ENCODE data around the gene DNAH8.
"Not testable (repeated sequence)": the region's sequence is repeated elsewhere in the genome, so short reads cannot be mapped to it uniquely, and the experiment has no call there.

The DNAH8 gene

GRCh38 chr6:38910207-38910606 is 195.1 kb downstream of the DNAH8 start:
- no peak for DNase-seq

GRCh38 chr6:38912378-38912777 is 197.3 kb downstream of the DNAH8 start:
- DNase-seq: no peak

- no peak for DNase-seq
Measured at GRCh38 chr6:38915205-38915925, 200.3 kb downstream of the DNAH8 start.

GRCh38 chr6:38921540-38921939 is 206.4 kb downstream of the DNAH8 start:
- not testable (repeated sequence) for DNase-seq

- no peak for DNase-seq
Measured at GRCh38 chr6:38924791-38925509, 209.8 kb downstream of the DNAH8 start.

- DNase-seq: no peak
Measured at GRCh38 chr6:38929560-38929959, 214.4 kb downstream of the DNAH8 start.

GRCh38 chr6:38933426-38933825 is 218.3 kb downstream of the DNAH8 start:
- DNase-seq: peak in 1 of 2 experiments; percentile 14

- peak; percentile 57 to 71 for DNase-seq
Measured at GRCh38 chr6:38935051-38935450, 219.9 kb downstream of the DNAH8 start.

GRCh38 chr6:38937839-38938613 is 222.9 kb downstream of the DNAH8 start:
- DNase-seq: no peak

- DNase-seq: no peak
Measured at GRCh38 chr6:38938741-38939140, 223.6 kb downstream of the DNAH8 start.

GRCh38 chr6:38942442-38942841 is 227.3 kb downstream of the DNAH8 start:
- DNase-seq: no peak

GRCh38 chr6:38942965-38943364 is 227.9 kb downstream of the DNAH8 start:
- DNase-seq: no peak

GRCh38 chr6:38943964-38944363 is 228.9 kb downstream of the DNAH8 start:
- no peak for DNase-seq

- no peak for DNase-seq
Measured at GRCh38 chr6:38944655-38945279, 229.7 kb downstream of the DNAH8 start.

GRCh38 chr6:38955861-38956260 is 240.8 kb downstream of the DNAH8 start:
- peak; percentile 94 to 99 for DNase-seq

- DNase-seq: no peak
Measured at GRCh38 chr6:38957426-38957825, 242.3 kb downstream of the DNAH8 start.

GRCh38 chr6:38959138-38959537 is 244.0 kb downstream of the DNAH8 start:
- no peak for DNase-seq

GRCh38 chr6:38968702-38969149 is 253.6 kb downstream of the DNAH8 start:
- DNase-seq: no peak

GRCh38 chr6:38973178-38974057 is 258.3 kb downstream of the DNAH8 start:
- peak; percentile 39 to 66 for DNase-seq

GRCh38 chr6:38974389-38975151 is 259.5 kb downstream of the DNAH8 start:
- no peak for DNase-seq

GRCh38 chr6:38975621-38976049 is 260.5 kb downstream of the DNAH8 start:
- no peak for DNase-seq

Measured in NCI-H446 (cell line).